Endometrial microvascular endothelial cells (primary cell): ENCODE data around the gene IL1RAPL2. TPM values are rescaled to one million over a fixed set of nuclear protein-coding genes. Genes with fewer than 3 reads are reported as not detected.
"Not testable (repeated sequence)": the region's sequence is repeated elsewhere in the genome, so short reads cannot be mapped to it uniquely, and the experiment has no call there.

Experiments used
- in situ Hi-C: cut with HindIII; loops from 2 replicates; pipeline ENCODE4 v1.10.0; 2017; ENCODE audit warnings: low sequenced_read_pairs, low pct_unique_long_range_greater_than_20kb; ENCODE audit errors: inconsistent ontology term
- total RNA-seq: library from RNA; depleted of rRNA; stranded (reverse); fragments of >200 nt; gene quantifications from one replicate; pipeline ENCODE4 v1.2.3, GENCODE V29; 2015; ENCODE audit errors: inconsistent ontology term

IL1RAPL2 gene
- total RNA-seq, 1 donor from 2014 or later: not detected

DNA sequence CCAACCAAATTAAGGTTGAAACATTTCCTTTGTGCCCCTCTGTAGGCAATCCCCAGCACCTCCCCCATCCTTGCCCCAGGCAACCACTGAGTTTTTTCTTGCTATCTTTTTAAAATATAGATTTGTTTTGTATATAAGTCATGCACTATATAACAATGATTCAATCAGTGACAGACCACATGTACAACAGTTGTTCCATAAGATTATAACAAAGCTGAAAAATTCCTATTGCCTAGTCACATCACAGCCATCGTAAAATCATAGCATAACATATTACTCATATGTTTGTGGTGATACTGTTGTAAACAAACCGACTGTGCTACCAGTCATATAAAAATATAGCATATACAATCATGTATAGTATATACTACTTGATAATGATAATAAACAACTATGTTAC, 1044.4 kb downstream of the IL1RAPL2 start:
- in situ Hi-C loops: no loop called here

DNA sequence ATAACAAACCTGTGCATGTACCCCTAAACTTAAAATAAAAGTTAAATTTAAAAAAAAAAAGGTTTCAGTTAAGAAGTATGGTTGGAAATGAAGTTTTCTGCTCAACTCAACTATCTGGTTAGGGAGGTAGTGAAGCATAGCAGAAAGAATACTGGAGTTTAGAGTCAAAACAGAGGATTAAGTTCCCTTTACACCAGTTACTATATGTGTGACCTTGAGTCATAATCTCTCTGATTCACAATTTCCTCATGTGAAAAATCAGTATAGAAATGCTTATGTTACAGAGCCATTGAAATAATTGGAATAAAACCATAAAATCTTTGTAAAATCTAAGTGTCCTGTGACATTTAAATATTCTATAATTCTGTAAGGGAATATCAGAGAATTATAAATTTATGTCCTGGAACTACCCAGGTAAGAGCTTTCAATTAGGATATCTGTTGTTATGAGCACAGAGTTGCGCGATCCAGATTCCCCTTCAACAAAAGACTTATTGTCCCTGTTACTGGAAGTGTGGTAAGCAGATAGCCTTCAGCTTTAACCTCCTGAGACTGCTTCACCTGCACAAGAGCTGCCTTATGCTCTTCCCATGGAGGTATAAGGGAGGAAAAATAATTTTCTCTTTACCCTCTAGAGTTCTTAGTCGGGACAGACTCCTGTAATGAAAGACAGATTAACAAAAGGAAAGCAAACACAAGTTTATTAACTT, 1052.5 kb downstream of the IL1RAPL2 start:
- in situ Hi-C loops: no loop called here

DNA sequence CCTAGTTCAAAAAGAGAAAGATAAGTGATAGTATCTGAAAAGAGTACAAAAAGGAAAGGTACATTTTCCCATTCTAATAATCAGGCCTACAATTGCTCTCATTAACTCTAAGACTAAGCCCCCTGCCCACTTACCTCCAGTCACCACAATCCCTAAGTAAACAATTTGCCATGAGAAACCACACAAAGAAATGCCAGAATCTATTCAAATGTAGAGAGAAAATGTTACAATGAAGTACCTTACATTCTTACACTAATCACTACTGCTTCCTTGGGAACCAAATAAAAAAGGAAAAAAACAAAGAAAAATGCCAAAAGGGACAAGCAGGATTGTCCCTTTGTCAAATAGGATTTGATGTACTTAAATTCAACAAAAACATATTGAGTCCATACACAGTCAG, 1068.2 kb downstream of the IL1RAPL2 start:
- in situ Hi-C loops: no loop called here

GRCh38 chrX:105635794-105636193, 1069.8 kb downstream of the IL1RAPL2 start:
- in situ Hi-C loops: no loop called here

- in situ Hi-C loops: no loop called here
Observed at GRCh38 chrX:105636667-105637066, 1070.7 kb downstream of the IL1RAPL2 start.

DNA sequence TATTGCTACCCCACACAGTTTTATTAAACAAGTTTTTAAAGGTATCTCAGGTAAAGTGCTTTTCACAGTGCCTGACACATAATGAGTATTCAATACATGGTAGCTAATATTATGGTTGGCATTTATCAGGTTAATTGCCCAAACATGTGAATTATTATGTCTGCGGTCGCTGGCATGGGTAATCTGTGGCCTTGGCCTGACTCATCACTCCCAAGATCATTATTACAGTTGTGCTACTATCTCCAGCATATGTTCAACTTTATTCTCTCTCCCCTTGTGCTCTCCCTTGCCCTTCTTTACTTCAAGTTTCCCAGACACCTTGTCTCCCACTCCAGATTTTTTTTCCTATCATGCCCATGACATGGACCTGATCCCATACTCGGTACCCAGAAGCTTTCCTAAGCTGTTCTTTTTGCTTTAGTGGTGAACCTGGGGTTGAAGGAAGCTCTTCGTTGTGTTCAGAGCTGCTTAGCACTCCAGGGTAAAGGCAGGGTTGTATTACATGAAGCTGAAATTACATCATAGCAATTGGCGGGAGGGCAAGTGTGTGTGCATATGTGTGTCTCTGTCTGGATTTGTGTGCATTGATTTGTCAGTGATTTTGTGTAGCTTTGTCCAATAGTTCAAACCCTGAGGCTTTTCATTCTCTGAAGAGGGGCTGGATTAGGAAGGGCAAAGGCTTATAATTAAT, 1079.8 kb downstream of the IL1RAPL2 start:
- in situ Hi-C loops: no loop called here

DNA sequence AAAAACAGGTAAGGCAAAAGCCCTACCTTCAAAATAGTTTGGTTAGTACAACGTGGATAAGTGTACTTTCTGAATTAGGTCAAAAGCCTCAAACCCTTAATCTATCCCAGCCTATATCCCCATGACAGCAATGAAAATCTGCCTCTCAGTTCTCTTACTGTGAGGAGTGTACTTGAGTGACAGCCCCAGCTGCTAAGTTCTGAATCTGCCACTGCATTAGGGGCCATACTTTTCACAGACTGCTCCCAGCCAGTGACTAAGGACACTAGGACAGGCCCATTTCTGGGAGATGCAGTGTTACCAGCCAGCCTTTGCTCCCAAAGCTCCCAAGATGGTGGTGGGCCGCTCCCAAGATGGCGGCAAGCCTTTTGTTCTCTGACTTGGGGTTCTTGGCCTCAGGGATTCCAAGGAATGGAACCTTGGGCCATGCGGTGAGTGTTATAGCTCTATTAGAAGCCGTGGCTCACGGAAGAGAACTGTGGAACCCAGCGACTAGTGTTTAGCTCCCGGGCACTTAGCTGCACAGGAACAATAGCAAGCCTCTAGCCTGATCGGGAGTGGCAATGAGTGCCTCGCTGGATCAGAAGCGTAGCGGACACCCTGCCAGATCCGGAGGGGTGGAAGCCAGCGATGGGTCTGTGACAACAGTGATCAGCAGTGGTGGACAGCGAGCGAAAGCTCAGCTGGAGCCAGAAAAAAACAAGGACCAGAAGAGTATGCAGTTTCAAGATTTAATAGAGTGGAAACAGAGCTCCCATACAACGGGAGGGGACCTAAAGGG, 1080.8 kb downstream of the IL1RAPL2 start:
- in situ Hi-C loops: no loop called here

- in situ Hi-C loops: no loop called here
Observed at GRCh38 chrX:105647749-105648148, 1081.8 kb downstream of the IL1RAPL2 start.

GRCh38 chrX:105648732-105649131, 1082.7 kb downstream of the IL1RAPL2 start:
- in situ Hi-C loops: no loop called here

DNA sequence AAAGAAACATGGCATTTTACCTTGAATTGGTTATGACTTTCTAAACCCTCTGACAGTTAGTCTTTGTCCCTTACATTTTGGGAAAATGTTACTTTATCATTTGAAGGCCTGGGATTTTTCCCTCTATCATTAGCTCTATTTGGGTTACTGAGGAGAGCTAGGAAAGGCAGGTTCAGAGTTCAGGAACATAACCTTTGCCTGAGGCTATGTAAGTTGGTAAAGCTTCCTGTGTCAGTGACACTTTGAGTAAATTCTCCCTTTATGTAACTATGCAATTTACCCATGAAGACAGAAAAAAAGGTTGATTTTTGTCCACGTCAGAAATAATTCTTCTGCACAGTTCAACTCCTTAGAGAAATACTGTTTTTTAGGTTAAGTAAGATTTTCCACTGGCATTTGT, 1084.6 kb downstream of the IL1RAPL2 start:
- in situ Hi-C loops: no loop called here

GRCh38 chrX:105650986-105651385, 1085.0 kb downstream of the IL1RAPL2 start:
- in situ Hi-C loops: no loop called here

DNA sequence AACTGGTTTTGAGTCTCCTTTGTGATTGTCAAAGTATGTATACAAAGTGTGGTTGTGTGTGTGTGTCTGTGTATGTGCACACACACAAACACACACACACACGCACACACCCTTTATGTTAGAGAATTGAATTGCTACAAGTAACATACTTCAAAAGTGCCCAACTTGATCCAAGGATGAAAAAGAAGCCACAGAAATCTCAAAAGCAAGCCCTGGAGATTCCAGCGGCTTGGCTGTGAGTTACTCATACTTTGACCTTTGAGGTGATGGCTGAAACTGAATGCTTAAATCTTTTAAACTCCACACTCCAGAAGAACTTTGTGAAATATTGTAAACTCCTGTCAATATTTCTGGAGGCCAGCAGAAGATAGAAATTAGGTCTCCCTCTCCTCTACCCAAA, 1087.9 kb downstream of the IL1RAPL2 start:
- in situ Hi-C loops: no loop called here

GRCh38 chrX:105658136-105658535, 1092.1 kb downstream of the IL1RAPL2 start:
- in situ Hi-C loops: no loop called here

DNA sequence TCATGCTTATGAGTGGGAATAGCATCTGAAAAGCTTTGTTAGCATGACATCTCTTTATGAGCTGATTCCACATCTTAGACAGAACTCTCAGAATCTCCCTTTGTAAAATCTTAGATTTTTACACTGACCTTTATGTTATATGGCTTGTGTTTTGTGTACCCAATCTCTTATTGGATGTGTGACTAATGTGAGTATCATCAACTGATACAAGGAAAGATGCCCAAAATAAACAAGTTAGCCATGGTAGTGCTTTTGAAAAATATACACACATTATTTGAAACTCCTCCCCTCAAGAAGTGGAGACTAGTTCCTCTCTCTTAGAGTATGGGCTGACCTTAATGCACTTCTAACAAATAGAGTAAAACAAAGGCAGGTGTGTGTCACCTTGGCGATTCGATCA, 1096.2 kb downstream of the IL1RAPL2 start:
- in situ Hi-C loops: no loop called here

GRCh38 chrX:105664243-105664642, 1098.2 kb downstream of the IL1RAPL2 start:
- in situ Hi-C loops: no loop called here

DNA sequence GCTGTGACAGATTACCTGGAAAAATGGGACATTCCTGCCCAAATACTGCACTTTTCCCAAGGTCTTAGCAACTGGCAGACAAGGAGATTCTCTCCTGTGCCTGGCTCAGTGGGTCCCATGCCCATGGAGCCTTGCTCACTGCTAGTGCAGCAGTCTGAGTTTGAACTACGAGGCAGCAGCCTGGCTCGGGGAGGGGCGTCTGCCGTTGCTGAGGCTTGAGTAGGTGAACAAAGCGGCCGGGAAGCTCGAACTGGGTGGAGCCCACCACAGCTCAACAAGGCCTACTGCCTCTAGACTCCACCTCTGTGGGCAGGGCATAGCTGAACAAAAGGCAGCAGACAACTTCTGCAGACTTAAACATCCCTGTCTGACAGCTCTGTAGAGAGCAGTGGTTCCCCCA, 1118.3 kb downstream of the IL1RAPL2 start:
- in situ Hi-C loops: not testable (repeated sequence)

- in situ Hi-C loops: no loop called here
Observed at GRCh38 chrX:105694839-105695238, 1128.8 kb downstream of the IL1RAPL2 start.

DNA sequence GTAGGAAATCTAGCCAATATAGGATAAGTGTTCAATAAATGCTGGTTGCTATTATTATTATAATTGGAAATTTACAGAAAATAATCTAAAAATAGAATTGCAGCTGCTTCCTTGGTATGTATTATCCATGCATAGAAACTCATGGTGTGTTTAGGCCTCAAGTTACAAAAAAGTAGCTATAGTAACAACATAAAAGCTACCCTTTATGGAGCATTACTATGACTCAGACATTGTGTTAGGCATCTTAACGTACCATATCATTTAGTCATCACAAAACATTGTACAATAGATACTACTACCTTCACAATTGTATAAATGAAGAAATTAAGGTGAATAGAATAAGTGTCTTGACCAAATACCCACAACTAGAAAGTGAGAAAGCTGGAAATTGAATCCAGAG, 1129.5 kb downstream of the IL1RAPL2 start:
- in situ Hi-C loops: no loop called here

DNA sequence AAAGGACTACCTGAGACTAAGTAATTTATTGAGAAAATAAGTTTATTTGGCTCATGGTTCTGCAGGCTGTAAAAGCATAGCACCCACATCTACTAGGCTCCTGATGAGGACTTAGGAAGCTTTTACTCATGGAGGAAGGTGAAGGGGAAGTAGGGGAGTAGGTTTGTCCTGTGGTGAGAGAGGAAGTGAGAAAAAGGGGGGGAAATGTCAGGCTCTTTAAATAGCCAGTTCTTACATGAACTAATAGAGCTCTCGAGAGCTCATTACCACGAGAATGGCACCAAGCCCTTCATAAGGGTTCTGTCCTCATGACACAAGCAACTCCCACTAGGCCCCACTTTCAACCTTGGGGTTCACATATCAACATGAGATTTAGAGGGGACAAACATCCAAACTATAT, 1130.9 kb downstream of the IL1RAPL2 start:
- in situ Hi-C loops: no loop called here
